22Rv1 (cell line): ENCODE data around the gene NUFIP1.
A peak's percentile ranks its signal among the peaks of the same experiment; 100 is the strongest.

Experiments used
- H3K27ac ChIP-seq: fragments of 450-650 bp; 2 replicates; pipeline ENCODE4 v1.5.1; 2017
- CTCF ChIP-seq: fragments of 450-650 bp; IDR thresholded peaks from 2 replicates; pipeline ENCODE4 v1.5.1; 2017; ENCODE audit warnings: mild to moderate bottlenecking
- ZFX ChIP-seq: fragments of 450-650 bp; IDR thresholded peaks from 2 replicates; pipeline ENCODE4 v1.6.1; 2017; ENCODE audit warnings: antibody characterized with exemption, borderline replicate concordance

NUFIP1 gene

GRCh38 chr13:44969551-44970484, 19.5 kb downstream of the NUFIP1 start:
- TF ChIP-seq CTCF: peak; percentile 81
- no peak for TF ChIP-seq ZFX
- H3K27ac ChIP-seq: no peak overlapping the region

GRCh38 chr13:44968434-44968815, 20.8 kb downstream of the NUFIP1 start:
- TF ChIP-seq ZFX: no peak
- no peak for TF ChIP-seq CTCF
- H3K27ac ChIP-seq: peak overlapping the region; percentile 28; the same call in 1 of the 2 replicates

- peak overlapping the region; percentile 28; the same call in 1 of the 2 replicates for H3K27ac ChIP-seq
- TF ChIP-seq CTCF (peak; percentile 42), ZFX (no peak)
These were observed 21.4 kb downstream of the NUFIP1 start for GRCh38 chr13:44967704-44968433.

- H3K27ac ChIP-seq: no peak overlapping the region
- no peak for TF ChIP-seq ZFX
- TF ChIP-seq CTCF: no peak
These were observed 27.3 kb downstream of the NUFIP1 start for GRCh38 chr13:44961997-44962396.

GRCh38 chr13:44955406-44955805, 33.9 kb downstream of the NUFIP1 start:
- no peak for TF ChIP-seq ZFX
- TF ChIP-seq CTCF: no peak
- 0 out of 2 replicates have a peak overlapping the region, but pooled peaks have one; percentile 19 for H3K27ac ChIP-seq

GRCh38 chr13:44954224-44954623, 35.0 kb downstream of the NUFIP1 start:
- TF ChIP-seq CTCF (no peak), ZFX (no peak)

More at GRCh38 chr13:44954224-44954623, 35.0 kb downstream of the NUFIP1 start:
- no peak overlapping the region for H3K27ac ChIP-seq
